SK-N-MC (cell line): ENCODE data around the gene DENND2A.

Experiments used
- EZH2 ChIP-seq: fragments of 200-600 bp; sonication (generic); IDR thresholded peaks from one replicate; pipeline ENCODE4 v1.6.1; 2017; ENCODE audit warnings: antibody characterized with exemption
- POLR2AphosphoS5 ChIP-seq: IDR thresholded peaks from 2 replicates; pipeline ENCODE4 v1.6.1; 2012; ENCODE audit warnings: mild to moderate bottlenecking, low read depth, low read length, borderline replicate concordance

DNA sequence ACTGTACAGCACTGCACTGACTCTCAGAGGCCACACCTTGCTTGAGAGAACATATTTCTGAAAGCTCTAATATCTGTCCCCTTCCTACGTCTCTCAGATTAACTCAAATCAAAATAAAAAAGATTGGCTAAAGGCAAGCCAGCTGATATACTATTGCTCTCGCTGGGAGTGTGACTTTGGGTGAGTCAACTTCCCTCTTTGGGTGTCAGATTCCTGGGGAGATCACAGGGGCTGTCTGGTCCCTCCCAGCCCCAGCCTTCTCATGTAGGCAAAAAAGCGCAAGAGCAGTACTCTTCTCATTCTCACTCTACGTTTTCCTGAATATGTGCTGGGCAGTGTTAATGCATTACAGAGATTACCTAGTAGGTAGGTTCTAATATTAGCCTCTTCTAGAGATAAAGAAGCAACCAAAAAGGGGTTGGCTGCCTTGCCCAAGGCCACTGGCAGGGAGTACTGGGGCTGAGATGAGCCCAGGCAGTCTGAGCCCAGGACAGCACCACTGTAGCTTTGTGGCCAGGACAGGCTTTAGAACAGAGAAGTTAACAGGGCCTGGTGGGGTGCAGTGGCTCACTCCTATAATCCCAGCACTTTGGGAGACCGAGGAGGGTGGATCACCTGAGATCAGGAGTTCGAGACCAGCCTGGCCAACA lies 9.1 kb upstream of the DENND2A start:
- TF ChIP-seq EZH2 (no peak), POLR2AphosphoS5 (no peak)
